A549 (cell line): Measurements from ENCODE around the gene SWSAP1. TPM values are rescaled to one million over a fixed set of nuclear protein-coding genes. Genes with fewer than 3 reads are reported as not detected.

Experiments
- ATAC-seq, 2 experiments: fragments of 200-7000 bp in 1 of 2; fragments of >200 bp in 1 of 2; cut with Nextera tagmentation in 1 of 2; cut with Tn5 transposase in 1 of 2; 3 replicates each; pipeline versions ENCODE4 v1.8.0 to v1.9.1; 2018 to 2020; ENCODE audit warnings: mild to moderate bottlenecking in 1 of 2, moderate library complexity in 1 of 2
- CTCF ChIA-PET: fragments of 300-600 bp; sonication (Branson Sonifier 250); formaldehyde crosslinking; extraction: SDS; loops from one replicate; lab custom pipeline; 2021; ENCODE audit warnings: antibody characterized with exemption, inconsistent platforms; lab: Yijun Ruan, JAX
- POLR2A ChIA-PET: fragments of 350-600 bp; formaldehyde crosslinking; extraction: SDS; loops from one replicate; lab custom pipeline; 2021; ENCODE audit warnings: antibody characterized with exemption, inconsistent platforms; lab: Yijun Ruan, JAX
- DNase-seq, 2 experiments: peaks; one replicate each; pipeline versions ENCODE4 v3.0.0 to v3.0.0-alpha.2; 2011 to 2016; ENCODE audit warnings: low read depth in 1 of 2, low spot score in 1 of 2
- FAIRE-seq: peaks from 2 replicates; lab custom pipeline; 2011; peaks lifted over from hg19 to GRCh38; lab: Jason Lieb, UNC
- H3K27ac ChIP-seq, 2 experiments: fragments of >200 bp; sonication (Bioruptor Twin); formaldehyde crosslinking; 3 replicates each; pipeline ENCODE4 v1.5.1; 2016 to 2017
- H3K4me1 ChIP-seq: fragments of >200 bp; sonication (Bioruptor Twin); formaldehyde crosslinking; 3 replicates; pipeline ENCODE4 v1.6.1; 2016
- H3K4me2 ChIP-seq: fragments of >200 bp; sonication (Bioruptor Twin); formaldehyde crosslinking; 3 replicates; pipeline ENCODE4 v1.6.1; 2016
- H3K4me3 ChIP-seq: fragments of >200 bp; sonication (Bioruptor Twin); formaldehyde crosslinking; 3 replicates; pipeline ENCODE4 v1.5.1; 2016
- H3K9me3 ChIP-seq: fragments of >200 bp; sonication (Bioruptor Twin); formaldehyde crosslinking; 3 replicates; pipeline ENCODE4 v1.6.1; 2016
- CBX2 ChIP-seq: fragments of 200-600 bp; sonication (generic); IDR thresholded peaks from 2 replicates; pipeline ENCODE4 v1.6.1; 2016; ENCODE audit warnings: low read depth, mild to moderate bottlenecking, borderline replicate concordance
- CHD4 ChIP-seq: fragments of 200-600 bp; sonication (generic); IDR thresholded peaks from 2 replicates; pipeline ENCODE4 v1.6.1; 2016; ENCODE audit warnings: antibody characterized with exemption, mild to moderate bottlenecking, borderline replicate concordance
- CTCF ChIP-seq: fragments of >200 bp; sonication (Bioruptor Twin); formaldehyde crosslinking; IDR thresholded peaks from 3 replicates; pipeline ENCODE4 v1.5.1; 2016
- EHF ChIP-seq: fragments of 250-450 bp; sonication (Bioruptor Pico); IDR thresholded peaks from 2 replicates; pipeline ENCODE4 v1.5.0; 2020; ENCODE audit warnings: mild to moderate bottlenecking
- ELK1 ChIP-seq: fragments of 150-350 bp; IDR thresholded peaks from 2 replicates; pipeline ENCODE4 v1.6.1; 2014; ENCODE audit warnings: low read depth, mild to moderate bottlenecking, low read length
- EP300 ChIP-seq, 2 experiments: fragments of >200 bp; sonication (Bioruptor Twin); formaldehyde crosslinking; IDR thresholded peaks; 2 replicates in 1 of 2; 3 replicates in 1 of 2; pipeline ENCODE4 v1.6.1; 2016 to 2017
- FOSB ChIP-seq: fragments of 250-450 bp; sonication (Bioruptor Pico); IDR thresholded peaks from 2 replicates; pipeline ENCODE4 v1.5.0; 2020; ENCODE audit warnings: mild to moderate bottlenecking, moderate library complexity
- FOXS1 ChIP-seq: fragments of 250-450 bp; sonication (Bioruptor Pico); IDR thresholded peaks from 2 replicates; pipeline ENCODE4 v1.5.0; 2020; ENCODE audit warnings: mild to moderate bottlenecking, moderate library complexity
- GATA3 ChIP-seq: IDR thresholded peaks from 2 replicates; pipeline ENCODE4 v1.6.1; 2012; ENCODE audit warnings: borderline replicate concordance
- HEYL ChIP-seq: fragments of 250-450 bp; sonication (Bioruptor Pico); IDR thresholded peaks from 2 replicates; pipeline ENCODE4 v1.8.0; 2021; ENCODE audit warnings: mild to moderate bottlenecking, moderate library complexity
- HMGXB4 ChIP-seq: fragments of 250-450 bp; sonication (Bioruptor Pico); IDR thresholded peaks from 2 replicates; pipeline ENCODE4 v1.5.0; 2021; ENCODE audit warnings: mild to moderate bottlenecking, moderate library complexity, borderline replicate concordance
- HOXA7 ChIP-seq: fragments of 250-450 bp; sonication (Bioruptor Pico); IDR thresholded peaks from 2 replicates; pipeline ENCODE4 v1.5.0; 2020; ENCODE audit warnings: mild to moderate bottlenecking, moderate library complexity
- KDM1A ChIP-seq: fragments of 200-600 bp; sonication (generic); IDR thresholded peaks from 2 replicates; pipeline ENCODE4 v1.6.1; 2016; ENCODE audit warnings: low read depth, mild to moderate bottlenecking
- MAX ChIP-seq: IDR thresholded peaks from 2 replicates; pipeline ENCODE4 v1.6.1; 2012
- MAZ ChIP-seq: fragments of 150-350 bp; IDR thresholded peaks from 2 replicates; pipeline ENCODE4 v1.6.1; 2014; ENCODE audit warnings: antibody characterized with exemption, low read depth, low read length, borderline replicate concordance
- NR3C1 ChIP-seq: fragments of >200 bp; sonication (Bioruptor Twin); formaldehyde crosslinking; IDR thresholded peaks from 3 replicates; pipeline ENCODE4 v1.6.1; 2017
- PBX3 ChIP-seq: IDR thresholded peaks from 2 replicates; pipeline ENCODE4 v1.6.1; 2012
- POLR2AphosphoS2 ChIP-seq: conservative IDR thresholded peaks from 2 replicates; pipeline ENCODE4 v1.6.1; 2012; ENCODE audit warnings: low read length, improper control_type of control experiment, inconsistent platforms
- RARB ChIP-seq: fragments of 250-450 bp; sonication (Bioruptor Pico); IDR thresholded peaks from 2 replicates; pipeline ENCODE4 v1.8.0; 2021; ENCODE audit warnings: mild to moderate bottlenecking, moderate library complexity
- SMC3 ChIP-seq: fragments of >200 bp; sonication (Bioruptor Twin); formaldehyde crosslinking; IDR thresholded peaks from 3 replicates; pipeline ENCODE4 v1.6.1; 2018; ENCODE audit warnings: inconsistent platforms
- TFCP2L1 ChIP-seq: fragments of 250-450 bp; sonication (Bioruptor Pico); IDR thresholded peaks from 2 replicates; pipeline ENCODE4 v1.5.0; 2021; ENCODE audit warnings: mild to moderate bottlenecking
- ZC3H11A ChIP-seq: fragments of 450-650 bp; IDR thresholded peaks from 2 replicates; pipeline ENCODE4 v1.6.1; 2014; ENCODE audit warnings: antibody characterized with exemption, mild to moderate bottlenecking
- ZNF302 ChIP-seq: fragments of 250-450 bp; sonication (Bioruptor Pico); IDR thresholded peaks from 2 replicates; pipeline ENCODE4 v1.9.0; 2021; ENCODE audit warnings: inconsistent platforms, mild to moderate bottlenecking, moderate library complexity
- ZSCAN20 ChIP-seq: fragments of 250-450 bp; sonication (Bioruptor Pico); IDR thresholded peaks from 2 replicates; pipeline ENCODE4 v1.8.0; 2022; ENCODE audit warnings: mild to moderate bottlenecking, moderate library complexity
- WGBS: methylation state at CpG from one replicate; pipeline ENCODE4 v1.1.6; 2017; ENCODE audit errors: missing lambda C conversion rate; 5-methylcytosine and 5-hydroxymethylcytosine counted together
- polyA plus RNA-seq, 4 experiments: library from polyadenylated mRNA; depleted of rRNA in 3 of 4; stranded (reverse); fragments of >200 nt; fragmentation: RNase III in 1 of 4; extraction: RNeasy Plus Mini Kit Qiagen cat#74134 plus additional on column Dnase treatment in 1 of 4; gene quantifications; 2 replicates in 3 of 4; 3 replicates in 1 of 4; pipeline ENCODE4 v1.2.3, GENCODE V29; 2011 to 2017

The SWSAP1 gene
- polyA plus RNA-seq, 2 of the 4 experiments (the other 2 are of a cell fraction), result 1.3 to 1.5 TPM

- TF ChIP-seq CBX2, result no peak
Measured at GRCh38 chr19:11364935-11365334, 9.5 kb upstream of the SWSAP1 start (continued).

- 77% methylated on average over 7 of the region's 7 CpGs for WGBS
- ATAC-seq, result no peak
- TF ChIP-seq ZC3H11A, result no peak
- TF ChIP-seq EP300 (IDR thresholded peaks at IDR 0.05), result no peak
- TF ChIP-seq KDM1A, result no peak
- TF ChIP-seq CHD4, result no peak
- TF ChIP-seq ELK1, result no peak
- TF ChIP-seq HMGXB4, result no peak
- TF ChIP-seq CTCF, result no peak
- TF ChIP-seq PBX3, result no peak
- no peak for TF ChIP-seq TFCP2L1 (CRISPR knock-in tag)
- no peak for TF ChIP-seq GATA3
- no peak for TF ChIP-seq ZNF302 (CRISPR knock-in tag)
- no peak for TF ChIP-seq RARB
- no peak for TF ChIP-seq HOXA7 (CRISPR knock-in tag)
- no peak for TF ChIP-seq HEYL (CRISPR knock-in tag)
- TF ChIP-seq ZSCAN20, result no peak
- no peak for TF ChIP-seq FOXS1 (CRISPR knock-in tag)
- H3K4me2 ChIP-seq, result no peak overlapping the region
- no peak for FAIRE-seq
- ChIA-PET POLR2A (no interaction called here), CTCF (no interaction called here)
- H3K4me3 ChIP-seq, result no peak overlapping the region
- no peak for DNase-seq
- H3K4me1 ChIP-seq, result no peaks in the 10 kb centered on the region
- no peak overlapping the region for H3K27ac ChIP-seq
- H3K9me3 ChIP-seq, result no peaks in the 10 kb centered on the region
Measured at GRCh38 chr19:11365557-11366117, 8.8 kb upstream of the SWSAP1 start.

- CTCF ChIA-PET, result interaction anchor here (1.2 kb wide), 1 partner anchor 10 kb away, joined by 3 read pairs; no protein-coding TSS in a partner anchor
- FAIRE-seq (no peak), ATAC-seq (no peak), DNase-seq (no peak)
- WGBS, result 100% methylated on average over 2 of the region's 2 CpGs
- no peaks in the 10 kb centered on the region for H3K9me3 ChIP-seq
- no peaks in the 10 kb centered on the region for H3K4me1 ChIP-seq
- H3K4me3 ChIP-seq, result no peak overlapping the region
- TF ChIP-seq MAZ, result no peak
- TF ChIP-seq NR3C1, result no peak
- TF ChIP-seq ZSCAN20, result no peak
- no peak for TF ChIP-seq HMGXB4
- no peak for TF ChIP-seq MAX
- TF ChIP-seq HOXA7 (CRISPR knock-in tag), result no peak
- no peak for TF ChIP-seq POLR2AphosphoS2
- TF ChIP-seq FOSB (CRISPR knock-in tag), result no peak
- TF ChIP-seq EHF (CRISPR knock-in tag), result no peak
- no peak for TF ChIP-seq ELK1
- no peak for TF ChIP-seq CHD4
- no peak for TF ChIP-seq CBX2
- no peak for TF ChIP-seq SMC3
- TF ChIP-seq HEYL (CRISPR knock-in tag), result no peak
- H3K4me2 ChIP-seq, result no peak overlapping the region
- POLR2A ChIA-PET, result interaction anchor here (0.6 kb wide), 1 partner anchor 21 kb away, joined by 3 read pairs; the partner anchor contains the start of gene CCDC159
- no peak overlapping the region for H3K27ac ChIP-seq
Measured at GRCh38 chr19:11367528-11367927, 6.9 kb upstream of the SWSAP1 start.
